ENCODE measurements around the gene FGFR1OP2. TPM values are rescaled to one million over a fixed set of nuclear protein-coding genes. Genes with fewer than 3 reads are reported as not detected.
A peak's percentile ranks its signal among the peaks of the same experiment; 100 is the strongest.
"Not testable (repeated sequence)": the region's sequence is repeated elsewhere in the genome, so short reads cannot be mapped to it uniquely, and the experiment has no call there.

The FGFR1OP2 gene
- total RNA-seq, result 10 to 100 TPM; 51.7 to 83.6 (median 71.3) TPM
- 109 TPM for total RNA-seq (2013)
- total RNA-seq, result 74.4 to 138 (median 94.7) reads per million in 29 experiments

GRCh38 chr12:26937863-26938700 lies at the start of gene FGFR1OP2, which contains the start of gene INTS13:
TSS of gene FGFR1OP2 (plus strand) at chr12:26938470. CDS start at chr12:26954159, 15,689 bp downstream.
TSS of gene INTS13 (minus strand) at chr12:26937981. CDS start at chr12:26936803, 1,178 bp downstream.
- H3K4me1 Mint-ChIP-seq, result peaks cover 71 to 86% (median 73%) of the 10 kb centered on the region in 3 donors
- DNase-seq (peak; percentile 87 to 98 (median 93)), ATAC-seq (replicated peaks in 1 of 4) (peak; percentile 91 to 92 (median 92))
- H3K27me3 Mint-ChIP-seq, result no peaks in the 10 kb centered on the region
- H3K9me3 Mint-ChIP-seq, result no peaks in the 10 kb centered on the region
- H3K36me3 ChIP-seq (ENCODE audit: control insufficient read depth in 2 of 2, extremely low read depth in 1 of 2, insufficient read depth in 1 of 2, low read length in 1 of 2), result no peaks in the 10 kb centered on the region
- H3K27me3 ChIP-seq (replicated peaks in 1 of 2; ENCODE audit: control insufficient read depth in 2 of 2, extremely low read depth in 1 of 2, insufficient read depth in 2 of 2, low read length in 1 of 2), result no peaks in the 10 kb centered on the region
- peaks cover 17 to 28% of the 10 kb centered on the region in 2 experiments for H3K4me1 ChIP-seq (ENCODE audit: control insufficient read depth in 1 of 2, extremely low read depth in 1 of 2, insufficient read depth in 2 of 2, low read length in 2 of 2)
- CTCF ChIA-PET, result interaction anchor here in 1 of 2 donors (0.6 to 1.0 kb wide), 4 partner anchors 34 to 78 kb away, joined by 3 to 6 read pairs (median 3); no protein-coding TSS in a partner anchor
- peak within 1 kb of the TSS; percentile 87 to 98 for H3K4me3 ChIP-seq (ENCODE audit: control insufficient read depth in 1 of 2, extremely low read depth in 1 of 2, low read length in 1 of 2)
- POLR2A ChIA-PET, result interaction anchor here in 1 of 2 donors (0.6 kb wide), 1 partner anchor 14 kb away, joined by 12 read pairs; no protein-coding TSS in a partner anchor
- WGBS (ENCODE audit: insufficient coverage), result 0% methylated on average over 57 of the region's 69 CpGs
- H3K36me3 Mint-ChIP-seq, result peaks cover 6% of the 10 kb centered on the region
- peak within 1 kb of the TSS; percentile 88 for H3K27ac ChIP-seq (ENCODE audit: low read length)
- no peaks in the 10 kb centered on the region for H3K9me3 ChIP-seq
- H3K27ac Mint-ChIP-seq, result peak within 1 kb of the TSS; percentile 98 to 99
- peak within 1 kb of the TSS; percentile 91 to 98 (median 95) for H3K4me3 Mint-ChIP-seq

DNA sequence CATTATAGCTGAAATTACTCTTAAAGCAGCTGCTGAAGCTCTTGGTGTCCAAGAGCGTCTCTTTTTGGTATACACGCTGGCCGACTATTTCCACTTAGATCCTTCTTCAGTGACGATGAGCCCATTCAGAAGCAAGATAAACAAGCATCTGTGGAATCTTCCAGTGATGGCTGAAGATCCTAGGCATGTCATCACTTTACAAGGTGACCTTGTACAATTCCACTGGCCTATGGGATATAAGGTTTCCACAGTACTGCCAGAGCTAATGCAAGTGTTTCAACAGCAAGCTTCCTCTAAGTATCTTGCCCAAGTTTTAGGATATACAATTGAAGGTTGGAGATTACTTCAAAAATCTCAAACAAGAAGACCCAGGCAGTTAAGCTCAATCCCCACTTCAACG lies 47.5 kb upstream of the FGFR1OP2 start:
- POLR2A ChIA-PET, result no interaction called here
- Mint-ChIP-seq H3K36me3 (peaks cover under 1% of the 10 kb centered on the region), H3K27ac (no peak overlapping the region)

GRCh38 chr12:26891704-26892103 lies 46.6 kb upstream of the FGFR1OP2 start:
- H3K36me3 ChIP-seq (ENCODE audit: control insufficient read depth in 2 of 2, extremely low read depth in 1 of 2, insufficient read depth in 1 of 2, low read length in 1 of 2), result no peaks in the 10 kb centered on the region
- POLR2A ChIA-PET, result no interaction called here
- H3K36me3 Mint-ChIP-seq, result peaks cover 3% of the 10 kb centered on the region
- no peaks in the 10 kb centered on the region for H3K27me3 ChIP-seq (replicated peaks in 1 of 2; ENCODE audit: control insufficient read depth in 2 of 2, extremely low read depth in 1 of 2, insufficient read depth in 2 of 2, low read length in 1 of 2)
- H3K9me3 ChIP-seq, result no peaks in the 10 kb centered on the region
- no peak overlapping the region for H3K27ac ChIP-seq (ENCODE audit: low read length)
- no peaks in the 10 kb centered on the region for H3K4me1 Mint-ChIP-seq
- ATAC-seq (replicated peaks in 1 of 4), result no peak
- CTCF ChIA-PET, result interaction anchor here in 1 of 2 donors (0.5 to 0.9 kb wide), 2 partner anchors 414 to 723 kb away, joined by 3 read pairs; no protein-coding TSS in a partner anchor
- DNase-seq, result no peak
- no peaks in the 10 kb centered on the region for H3K9me3 Mint-ChIP-seq
- no peak overlapping the region for H3K4me3 Mint-ChIP-seq
- H3K4me3 ChIP-seq (ENCODE audit: control insufficient read depth in 1 of 2, extremely low read depth in 1 of 2, low read length in 1 of 2), result no peak overlapping the region
- H3K4me1 ChIP-seq (ENCODE audit: control insufficient read depth in 1 of 2, extremely low read depth in 1 of 2, insufficient read depth in 2 of 2, low read length in 2 of 2), result no peaks in the 10 kb centered on the region
- no peak overlapping the region for H3K27ac Mint-ChIP-seq
- peaks cover 0 to 1% of the 10 kb centered on the region in 2 donors for H3K27me3 Mint-ChIP-seq
- 86% methylated on average over 1 of the region's 1 CpG for WGBS (ENCODE audit: insufficient coverage)

More for the DNA sequence above, 47.5 kb upstream of the FGFR1OP2 start:
- WGBS (ENCODE audit: insufficient coverage), result 100% methylated on average over 5 of the region's 5 CpGs
- Histone ChIP-seq H3K27me3 (replicated peaks in 1 of 2; ENCODE audit: control insufficient read depth in 2 of 2, extremely low read depth in 1 of 2, insufficient read depth in 2 of 2, low read length in 1 of 2) (no peaks in the 10 kb centered on the region), H3K4me3 (ENCODE audit: control insufficient read depth in 1 of 2, extremely low read depth in 1 of 2, low read length in 1 of 2) (no peak overlapping the region), H3K9me3 (no peaks in the 10 kb centered on the region), H3K27ac (ENCODE audit: low read length) (no peak overlapping the region), H3K36me3 (ENCODE audit: control insufficient read depth in 2 of 2, extremely low read depth in 1 of 2, insufficient read depth in 1 of 2, low read length in 1 of 2) (no peaks in the 10 kb centered on the region), H3K4me1 (ENCODE audit: control insufficient read depth in 1 of 2, extremely low read depth in 1 of 2, insufficient read depth in 2 of 2, low read length in 2 of 2) (no peaks in the 10 kb centered on the region)
- no peaks in the 10 kb centered on the region for H3K9me3 Mint-ChIP-seq
- no peaks in the 10 kb centered on the region for H3K4me1 Mint-ChIP-seq
- CTCF ChIA-PET, result interaction anchor here in 1 of 2 donors (0.5 to 0.6 kb wide), 2 partner anchors 267 to 722 kb away, joined by 3 read pairs; no protein-coding TSS in a partner anchor
- no peak overlapping the region for H3K4me3 Mint-ChIP-seq
- DNase-seq (no peak), ATAC-seq (replicated peaks in 1 of 4) (no peak)
- H3K27me3 Mint-ChIP-seq, result peaks cover 0 to 1% of the 10 kb centered on the region in 2 donors

- Histone ChIP-seq H3K27ac (ENCODE audit: low read length) (no peak overlapping the region), H3K36me3 (ENCODE audit: control insufficient read depth in 2 of 2, extremely low read depth in 1 of 2, insufficient read depth in 1 of 2, low read length in 1 of 2) (peaks cover 0 to 9% of the 10 kb centered on the region in 2 donors), H3K27me3 (replicated peaks in 1 of 2; ENCODE audit: control insufficient read depth in 2 of 2, extremely low read depth in 1 of 2, insufficient read depth in 2 of 2, low read length in 1 of 2) (no peaks in the 10 kb centered on the region), H3K4me1 (ENCODE audit: control insufficient read depth in 1 of 2, extremely low read depth in 1 of 2, insufficient read depth in 2 of 2, low read length in 2 of 2) (no peaks in the 10 kb centered on the region), H3K4me3 (ENCODE audit: control insufficient read depth in 1 of 2, extremely low read depth in 1 of 2, low read length in 1 of 2) (no peak overlapping the region), H3K9me3 (no peaks in the 10 kb centered on the region)
- Mint-ChIP-seq H3K4me1 (no peaks in the 10 kb centered on the region), H3K9me3 (no peaks in the 10 kb centered on the region), H3K27me3 (no peaks in the 10 kb centered on the region), H3K36me3 (peaks cover 20% of the 10 kb centered on the region), H3K4me3 (no peak overlapping the region), H3K27ac (no peak overlapping the region)
- POLR2A ChIA-PET, result no interaction called here
- WGBS (ENCODE audit: insufficient coverage), result 100% methylated on average over 1 of the region's 4 CpGs
- no peak for DNase-seq
- CTCF ChIA-PET, result no interaction called here
- no peak for ATAC-seq (replicated peaks in 1 of 4)
These were observed 42.6 kb upstream of the FGFR1OP2 start for GRCh38 chr12:26895672-26896071.

DNA sequence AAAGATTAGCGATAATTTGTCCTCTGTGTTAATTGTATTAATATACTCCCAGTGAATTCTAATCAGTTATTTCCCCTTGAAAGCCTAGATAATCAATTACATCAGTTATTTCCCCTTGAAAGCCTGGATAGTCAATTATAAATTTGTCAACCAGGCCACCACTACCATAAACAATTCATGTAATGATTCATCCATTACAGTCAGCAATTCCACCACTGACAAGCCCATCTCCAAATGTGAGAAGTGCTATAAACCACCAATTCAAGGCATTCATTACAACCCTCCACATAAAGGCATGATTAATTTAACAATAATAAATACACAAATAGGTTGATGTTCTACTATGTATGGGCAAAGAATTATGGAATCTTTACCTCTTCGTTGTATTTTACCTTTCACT lies 41.4 kb upstream of the FGFR1OP2 start:
- ChIA-PET POLR2A (no interaction called here), CTCF (interaction anchor here in 1 of 2 donors (2.1 kb wide), 1 partner anchor 12 kb away, joined by 6 read pairs; no protein-coding TSS in a partner anchor)
- ATAC-seq (replicated peaks in 1 of 4), result no peak
- Mint-ChIP-seq H3K4me3 (no peak overlapping the region), H3K4me1 (peaks cover 0 to 5% (median 0%) of the 10 kb centered on the region in 3 donors), H3K36me3 (peaks cover 30% of the 10 kb centered on the region), H3K27me3 (no peaks in the 10 kb centered on the region), H3K27ac (no peak overlapping the region), H3K9me3 (no peaks in the 10 kb centered on the region)
- no CpG with 5 or more reads among the region's 2 CpGs for WGBS (ENCODE audit: insufficient coverage)
- H3K27me3 ChIP-seq (replicated peaks in 1 of 2; ENCODE audit: control insufficient read depth in 2 of 2, extremely low read depth in 1 of 2, insufficient read depth in 2 of 2, low read length in 1 of 2), result no peaks in the 10 kb centered on the region
- H3K4me1 ChIP-seq (ENCODE audit: control insufficient read depth in 1 of 2, extremely low read depth in 1 of 2, insufficient read depth in 2 of 2, low read length in 2 of 2), result no peaks in the 10 kb centered on the region
- H3K36me3 ChIP-seq (ENCODE audit: control insufficient read depth in 2 of 2, extremely low read depth in 1 of 2, insufficient read depth in 1 of 2, low read length in 1 of 2), result peaks cover 0 to 9% of the 10 kb centered on the region in 2 donors
- no peak overlapping the region for H3K4me3 ChIP-seq (ENCODE audit: control insufficient read depth in 1 of 2, extremely low read depth in 1 of 2, low read length in 1 of 2)
- DNase-seq, result no peak
- no peak overlapping the region for H3K27ac ChIP-seq (ENCODE audit: low read length)
- no peaks in the 10 kb centered on the region for H3K9me3 ChIP-seq

GRCh38 chr12:26903396-26903795 lies 34.9 kb upstream of the FGFR1OP2 start:
- H3K4me3 ChIP-seq (ENCODE audit: control insufficient read depth in 1 of 2, extremely low read depth in 1 of 2, low read length in 1 of 2); H3K4me1 ChIP-seq (ENCODE audit: control insufficient read depth in 1 of 2, extremely low read depth in 1 of 2, insufficient read depth in 2 of 2, low read length in 2 of 2); H3K9me3 ChIP-seq; H3K27ac ChIP-seq (ENCODE audit: low read length); POLR2A ChIA-PET; ATAC-seq (replicated peaks in 1 of 4); H3K9me3 Mint-ChIP-seq; H3K27me3 Mint-ChIP-seq; DNase-seq; H3K4me3 Mint-ChIP-seq; H3K27ac Mint-ChIP-seq; H3K27me3 ChIP-seq (replicated peaks in 1 of 2; ENCODE audit: control insufficient read depth in 2 of 2, extremely low read depth in 1 of 2, insufficient read depth in 2 of 2, low read length in 1 of 2): not testable (repeated sequence)
- H3K36me3 ChIP-seq (ENCODE audit: control insufficient read depth in 2 of 2, extremely low read depth in 1 of 2, insufficient read depth in 1 of 2, low read length in 1 of 2), result peaks cover 0 to 31% of the 10 kb centered on the region in 2 donors
- H3K4me1 Mint-ChIP-seq, result peaks cover 4 to 15% (median 6%) of the 10 kb centered on the region in 3 donors
- CTCF ChIA-PET, result interaction anchor here (0.6 to 0.7 kb wide), 6 partner anchors 33 to 1747 kb away, joined by 3 to 9 read pairs (median 4); no protein-coding TSS in a partner anchor
- no CpG with 5 or more reads among the region's 3 CpGs for WGBS (ENCODE audit: insufficient coverage)
- H3K36me3 Mint-ChIP-seq, result peaks cover 65% of the 10 kb centered on the region
